PC-9 (cell line): ENCODE measurements around the gene LAMA5. TPM values are rescaled to one million over a fixed set of nuclear protein-coding genes. Genes with fewer than 3 reads are reported as not detected.
A peak's percentile ranks its signal among the peaks of the same experiment; 100 is the strongest.

Experiments used
- BruUV-seq: library from RNA; stranded (reverse); fragments of 400-500 nt; replicated peaks from 2 replicates; lab custom pipeline; 2021; lab: Mats Ljungman, UMichigan
- CTCF ChIA-PET: fragments of 300-600 bp; sonication (Branson Sonifier 250); formaldehyde crosslinking; loops from one replicate; lab custom pipeline; 2022; ENCODE audit warnings: antibody characterized with exemption; lab: Charles Lee
- POLR2A ChIA-PET: fragments of 300-600 bp; sonication (Branson Sonifier 250); formaldehyde crosslinking; loops from one replicate; lab custom pipeline; 2022; ENCODE audit warnings: antibody characterized with exemption; ENCODE audit not compliant: unreplicated experiment; lab: Charles Lee
- DNase-seq, 2 experiments: peaks; one replicate each; pipeline versions ENCODE4 v3.0.0 to v3.0.0-alpha.2; 2015 to 2022; ENCODE audit warnings: mixed read lengths in 1 of 2
- H2AFZ ChIP-seq: fragments of 200-600 bp; sonication (generic); 2 replicates; pipeline ENCODE4 v1.8.1; 2017; ENCODE audit warnings: antibody characterized with exemption
- H3F3A ChIP-seq: fragments of 200-600 bp; sonication (generic); 2 replicates; pipeline ENCODE4 v1.8.1; 2017; ENCODE audit warnings: antibody characterized with exemption, mild to moderate bottlenecking, low read depth; ENCODE audit not compliant: insufficient read depth
- H3K27ac ChIP-seq: fragments of 200-600 bp; sonication (generic); 2 replicates; pipeline ENCODE4 v1.6.1; 2016; ENCODE audit warnings: mixed run types
- H3K27me3 ChIP-seq: fragments of 200-600 bp; sonication (generic); 2 replicates; pipeline ENCODE4 v1.6.1; 2016; ENCODE audit warnings: low read depth, mixed run types; ENCODE audit not compliant: insufficient read depth
- H3K36me3 ChIP-seq: fragments of 200-600 bp; sonication (generic); 2 replicates; pipeline ENCODE4 v1.6.1; 2016; ENCODE audit warnings: low read depth, mixed run types
- H3K4me1 ChIP-seq: fragments of 200-600 bp; sonication (generic); replicated peaks from 2 replicates; pipeline ENCODE4 v1.6.1; 2016; ENCODE audit warnings: mixed run types; ENCODE audit not compliant: insufficient read depth
- H3K4me2 ChIP-seq: fragments of 200-600 bp; sonication (generic); 2 replicates; pipeline ENCODE4 v1.6.1; 2017; ENCODE audit warnings: mixed run types
- H3K4me3 ChIP-seq: fragments of 200-600 bp; sonication (generic); 2 replicates; pipeline ENCODE4 v1.6.1; 2016; ENCODE audit warnings: mixed run types
- H3K79me2 ChIP-seq: fragments of 200-600 bp; sonication (generic); 2 replicates; pipeline ENCODE4 v1.6.1; 2017; ENCODE audit warnings: low read depth, mixed run types
- H3K9me2 ChIP-seq: fragments of 200-600 bp; sonication (generic); 2 replicates; pipeline ENCODE4 v1.8.1; 2017; ENCODE audit warnings: mild to moderate bottlenecking; ENCODE audit not compliant: insufficient read depth
- H3K9me3 ChIP-seq: fragments of 200-600 bp; sonication (generic); 2 replicates; pipeline ENCODE4 v1.8.1; 2016; ENCODE audit warnings: low read depth; ENCODE audit not compliant: insufficient read depth
- H4K20me1 ChIP-seq: fragments of 200-600 bp; sonication (generic); 2 replicates; pipeline ENCODE4 v1.8.1; 2017; ENCODE audit not compliant: insufficient read depth
- EZH2 ChIP-seq: fragments of 200-600 bp; sonication (generic); IDR thresholded peaks from 2 replicates; pipeline ENCODE4 v1.8.0; 2017; ENCODE audit warnings: antibody characterized with exemption, low read depth
- intact Hi-C: fragments of 100-400 bp; cut with micrococcal nuclease; formaldehyde crosslinking; loops from one replicate; pipeline ENCODE4 v1.10.0; 2022; ENCODE audit not compliant: unreplicated experiment
- total RNA-seq: library from RNA; stranded (reverse); gene quantifications from 2 replicates; pipeline ENCODE4 v1.2.3, GENCODE V29; 2021
- TF ChIP-seq, protein P1 (sequence below): fragments of 200-600 bp; sonication (generic); conservative IDR thresholded peaks from 2 replicates; pipeline ENCODE4 v1.6.1; 2017; ENCODE audit warnings: mixed run types, antibody characterized with exemption, mild to moderate bottlenecking, moderate library complexity

The LAMA5 gene
- total RNA-seq, 1 experiment from 2014 or later, result 700 TPM

GRCh38 chr20:62409931-62410745 lies 43.0 kb upstream of the LAMA5 start:
- peaks cover 18% of the 10 kb centered on the region for H3K4me1 ChIP-seq
- H3F3A ChIP-seq, result peaks cover 11% of the 10 kb centered on the region; the same call in 1 of the 2 replicates
- DNase-seq, result peak in 1 of 2 experiments; percentile 67
- no peaks in the 10 kb centered on the region for H3K27me3 ChIP-seq
- H3K4me2 ChIP-seq, result peak overlapping the region; percentile 23; the same call in 1 of the 2 replicates
- no peak for TF ChIP-seq EZH2
- TF ChIP-seq, protein P1, sequence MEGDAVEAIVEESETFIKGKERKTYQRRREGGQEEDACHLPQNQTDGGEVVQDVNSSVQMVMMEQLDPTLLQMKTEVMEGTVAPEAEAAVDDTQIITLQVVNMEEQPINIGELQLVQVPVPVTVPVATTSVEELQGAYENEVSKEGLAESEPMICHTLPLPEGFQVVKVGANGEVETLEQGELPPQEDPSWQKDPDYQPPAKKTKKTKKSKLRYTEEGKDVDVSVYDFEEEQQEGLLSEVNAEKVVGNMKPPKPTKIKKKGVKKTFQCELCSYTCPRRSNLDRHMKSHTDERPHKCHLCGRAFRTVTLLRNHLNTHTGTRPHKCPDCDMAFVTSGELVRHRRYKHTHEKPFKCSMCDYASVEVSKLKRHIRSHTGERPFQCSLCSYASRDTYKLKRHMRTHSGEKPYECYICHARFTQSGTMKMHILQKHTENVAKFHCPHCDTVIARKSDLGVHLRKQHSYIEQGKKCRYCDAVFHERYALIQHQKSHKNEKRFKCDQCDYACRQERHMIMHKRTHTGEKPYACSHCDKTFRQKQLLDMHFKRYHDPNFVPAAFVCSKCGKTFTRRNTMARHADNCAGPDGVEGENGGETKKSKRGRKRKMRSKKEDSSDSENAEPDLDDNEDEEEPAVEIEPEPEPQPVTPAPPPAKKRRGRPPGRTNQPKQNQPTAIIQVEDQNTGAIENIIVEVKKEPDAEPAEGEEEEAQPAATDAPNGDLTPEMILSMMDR, result peak; percentile 71
- H3K36me3 ChIP-seq, result no peaks in the 10 kb centered on the region
- H3K27ac ChIP-seq, result no peak overlapping the region
- no peaks in the 10 kb centered on the region for H3K9me2 ChIP-seq
- CTCF ChIA-PET, result interaction anchor here (0.5 to 1.6 kb wide), 3 partner anchors 17 to 206 kb away, joined by 4 to 6 read pairs (median 5); no protein-coding TSS in a partner anchor
- intact Hi-C loops, result loop anchor here (5.0 to 10.0 kb wide), 5 partner anchors 87 to 395 kb away; no protein-coding TSS in a partner anchor
- H3K79me2 ChIP-seq, result no peaks in the 10 kb centered on the region
- peaks cover 7% of the 10 kb centered on the region; the same call in 1 of the 2 replicates for H4K20me1 ChIP-seq
- POLR2A ChIA-PET, result interaction anchor here (0.6 kb wide), 2 partner anchors 16 to 44 kb away, joined by 3 read pairs; no protein-coding TSS in a partner anchor
- H3K4me3 ChIP-seq, result no peak overlapping the region
- H3K9me3 ChIP-seq, result no peaks in the 10 kb centered on the region
- BruUV-seq, result no TSS peak
- no peak overlapping the region for H2AFZ ChIP-seq

GRCh38 chr20:62409086-62409853 lies 42.2 kb upstream of the LAMA5 start:
- Histone ChIP-seq H3K9me2 (no peaks in the 10 kb centered on the region), H3K4me3 (no peak overlapping the region), H3F3A (peaks cover 13% of the 10 kb centered on the region; the same call in 1 of the 2 replicates), H3K27me3 (no peaks in the 10 kb centered on the region), H2AFZ (no peak overlapping the region), H4K20me1 (peaks cover 11% of the 10 kb centered on the region; the same call in 1 of the 2 replicates), H3K27ac (no peak overlapping the region), H3K36me3 (no peaks in the 10 kb centered on the region), H3K79me2 (no peaks in the 10 kb centered on the region), H3K9me3 (no peaks in the 10 kb centered on the region), H3K4me2 (0 out of 2 replicates have a peak overlapping the region, but pooled peaks have one; percentile 23), H3K4me1 (peaks cover 18% of the 10 kb centered on the region)
- BruUV-seq, result no TSS peak
- ChIA-PET CTCF (interaction anchor here (1.2 to 1.6 kb wide), 2 partner anchors 17 to 207 kb away, joined by 4 to 5 read pairs; no protein-coding TSS in a partner anchor), POLR2A (no interaction called here)
- no peak for DNase-seq
- TF ChIP-seq, protein P1, result no peak
- TF ChIP-seq EZH2, result no peak
- intact Hi-C loops, result loop anchor here (5.0 to 10.0 kb wide), 4 partner anchors 213 to 394 kb away; no protein-coding TSS in a partner anchor

DNA sequence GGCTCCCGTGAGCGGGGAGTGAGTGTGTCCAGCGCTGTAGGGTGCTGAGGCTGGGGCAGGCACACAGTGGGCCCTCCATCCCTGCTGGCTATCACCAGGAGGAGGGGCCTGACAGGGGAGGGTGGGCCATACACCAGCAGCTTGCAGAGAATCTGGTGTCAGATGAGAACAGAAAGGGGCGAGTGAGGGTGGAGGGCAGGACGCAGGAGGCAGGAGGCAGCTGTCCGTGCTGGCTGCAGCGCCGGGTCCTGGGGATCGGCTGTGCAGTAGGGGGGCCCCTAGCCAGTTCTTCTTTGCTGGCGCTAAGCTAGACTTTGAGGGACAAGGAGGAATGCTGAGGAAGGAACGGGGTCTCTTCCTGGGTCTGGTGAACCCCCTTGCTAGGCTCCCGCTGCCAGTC lies 41.5 kb upstream of the LAMA5 start:
- H3K27ac ChIP-seq, result no peak overlapping the region
- no peak for TF ChIP-seq EZH2
- TF ChIP-seq, protein P1, result no peak
- no peak overlapping the region for H2AFZ ChIP-seq
- H3K36me3 ChIP-seq, result no peaks in the 10 kb centered on the region
- H4K20me1 ChIP-seq, result peaks cover 11% of the 10 kb centered on the region; the same call in 1 of the 2 replicates
- ChIA-PET CTCF (interaction anchor here (1.6 kb wide), 1 partner anchor 208 kb away, joined by 5 read pairs; no protein-coding TSS in a partner anchor), POLR2A (no interaction called here)
- H3F3A ChIP-seq, result peaks cover 20% of the 10 kb centered on the region; the same call in 1 of the 2 replicates
- DNase-seq, result no peak
- intact Hi-C loops, result loop anchor here (5.0 to 10.0 kb wide), 4 partner anchors 214 to 394 kb away; no protein-coding TSS in a partner anchor
- no peak overlapping the region for H3K4me2 ChIP-seq
- no TSS peak for BruUV-seq
- H3K9me2 ChIP-seq, result no peaks in the 10 kb centered on the region
- no peaks in the 10 kb centered on the region for H3K27me3 ChIP-seq
- H3K9me3 ChIP-seq, result no peaks in the 10 kb centered on the region
- H3K4me1 ChIP-seq, result peaks cover 18% of the 10 kb centered on the region
- H3K4me3 ChIP-seq, result no peak overlapping the region
- no peaks in the 10 kb centered on the region for H3K79me2 ChIP-seq
